OCI-M1 (cell line): ENCODE results near the gene MYO19.
A peak's percentile ranks its signal among the peaks of the same experiment; 100 is the strongest.
"Not testable (repeated sequence)": the region's sequence is repeated elsewhere in the genome, so short reads cannot be mapped to it uniquely, and the experiment has no call there.

Experiments used
- DNase-seq: peaks from one replicate; lab custom pipeline; 2025; lab: John Stamatoyannopoulos, UW

The MYO19 gene

GRCh38 chr17:36498560-36499300 is 35.9 kb downstream of the MYO19 start:
- DNase-seq: no peak

- no peak for DNase-seq
Observed at GRCh38 chr17:36498155-36498554, 36.5 kb downstream of the MYO19 start.

GRCh38 chr17:36496018-36496789 is 38.5 kb downstream of the MYO19 start:
- no peak for DNase-seq

GRCh38 chr17:36495076-36495578 is 39.5 kb downstream of the MYO19 start:
- no peak for DNase-seq

GRCh38 chr17:36494674-36495073 is 40.0 kb downstream of the MYO19 start:
- no peak for DNase-seq

GRCh38 chr17:36493956-36494355 is 40.7 kb downstream of the MYO19 start:
- DNase-seq: no peak

GRCh38 chr17:36486204-36487194 is 48.2 kb downstream of the MYO19 start, which contains the start of gene ZNHIT3:
ZNHIT3 (plus strand) TSS chr17:36486681; CDS start chr17:36486700, 19 bp downstream.
- DNase-seq: peak; percentile 95

- DNase-seq: no peak
Observed at GRCh38 chr17:36485805-36486203, 48.9 kb downstream of the MYO19 start.

- DNase-seq: no peak
Observed at GRCh38 chr17:36485027-36485426, 49.6 kb downstream of the MYO19 start.

- not testable (repeated sequence) for DNase-seq
Observed at GRCh38 chr17:36484021-36484420, 50.6 kb downstream of the MYO19 start.

- DNase-seq: peak; percentile 90
Observed at GRCh38 chr17:36482611-36483504, 51.8 kb downstream of the MYO19 start.

GRCh38 chr17:36481829-36482228 is 52.8 kb downstream of the MYO19 start:
- no peak for DNase-seq

- no peak for DNase-seq
Observed at GRCh38 chr17:36475346-36475970, 59.2 kb downstream of the MYO19 start.

- no peak for DNase-seq
Observed at GRCh38 chr17:36474571-36474970, 60.1 kb downstream of the MYO19 start.

GRCh38 chr17:36470499-36470898 is 64.2 kb downstream of the MYO19 start:
- DNase-seq: no peak

GRCh38 chr17:36469733-36470132 is 64.9 kb downstream of the MYO19 start:
- DNase-seq: no peak

- no peak for DNase-seq
Observed at GRCh38 chr17:36468903-36469635, 65.6 kb downstream of the MYO19 start.

GRCh38 chr17:36464765-36465088 is 69.9 kb downstream of the MYO19 start:
- no peak for DNase-seq

GRCh38 chr17:36463916-36464764 is 70.5 kb downstream of the MYO19 start:
- peak; percentile 90 for DNase-seq
